GM12878 (cell line): ENCODE results near the gene TAMALIN.

Experiments used
- ASH2L ChIP-seq: fragments of 300-600, 200-600 bp; sonication (generic); IDR thresholded peaks from 2 replicates; pipeline ENCODE4 v1.6.1; 2017; ENCODE audit warnings: low read depth, mild to moderate bottlenecking, borderline replicate concordance
- CBFB ChIP-seq: IDR thresholded peaks from 2 replicates; pipeline ENCODE4 v1.6.1; 2016; ENCODE audit warnings: antibody characterized with exemption, low read depth
- CHD2 ChIP-seq: IDR thresholded peaks from 2 replicates; pipeline ENCODE4 v1.6.1; 2011; ENCODE audit warnings: low read depth, low read length, improper control_type of control experiment, borderline replicate concordance
- ESRRA ChIP-seq: IDR thresholded peaks from 2 replicates; pipeline ENCODE4 v1.6.1; 2012; ENCODE audit warnings: mild to moderate bottlenecking, low read length, improper control_type of control experiment
- EZH2 ChIP-seq: IDR thresholded peaks from 2 replicates; pipeline ENCODE4 v1.6.1; 2012; ENCODE audit warnings: low read depth, mild to moderate bottlenecking, control low read depth, inconsistent platforms, low read length, borderline replicate concordance; ENCODE audit not compliant: control insufficient read depth
- MXI1 ChIP-seq: fragments of 150-350 bp; IDR thresholded peaks from 2 replicates; pipeline ENCODE4 v1.6.1; 2011; ENCODE audit warnings: low read depth, mild to moderate bottlenecking, inconsistent platforms, low read length, improper control_type of control experiment
- NBN ChIP-seq: fragments of 450-650 bp; IDR thresholded peaks from 2 replicates; pipeline ENCODE4 v1.6.1; 2016
- POLR2AphosphoS5 ChIP-seq: IDR thresholded peaks from 2 replicates; pipeline ENCODE4 v1.6.1; 2011; ENCODE audit warnings: mild to moderate bottlenecking, low read length, inconsistent platforms
- RFX5 ChIP-seq: IDR thresholded peaks from 2 replicates; pipeline ENCODE4 v1.6.1; 2011; ENCODE audit warnings: low read depth, low read length, improper control_type of control experiment
- ZNF217 ChIP-seq: fragments of 450-650 bp; IDR thresholded peaks from 2 replicates; pipeline ENCODE4 v1.6.1; 2017; ENCODE audit warnings: antibody characterized with exemption, mild to moderate bottlenecking
- TF ChIP-seq, protein P1 (sequence below), 3 experiments: IDR thresholded peaks in 2 of 3; conservative IDR thresholded peaks in 1 of 3; 2 replicates each; pipeline ENCODE4 v1.5.1; 2011; ENCODE audit warnings: low read depth in 3 of 3, low read length in 3 of 3, mild to moderate bottlenecking in 3 of 3, control low read depth in 2 of 3, moderate library complexity in 2 of 3, inconsistent platforms in 1 of 3, mixed read lengths in 1 of 3; ENCODE audit not compliant: control insufficient read depth in 2 of 3, insufficient read depth in 1 of 3; ENCODE audit errors: extremely low read depth in 1 of 3
- TF ChIP-seq, protein P2 (sequence below): fragments of 450-650 bp; IDR thresholded peaks from 2 replicates; pipeline ENCODE4 v1.6.1; 2017; ENCODE audit warnings: antibody characterized with exemption, mild to moderate bottlenecking, moderate library complexity

DNA sequence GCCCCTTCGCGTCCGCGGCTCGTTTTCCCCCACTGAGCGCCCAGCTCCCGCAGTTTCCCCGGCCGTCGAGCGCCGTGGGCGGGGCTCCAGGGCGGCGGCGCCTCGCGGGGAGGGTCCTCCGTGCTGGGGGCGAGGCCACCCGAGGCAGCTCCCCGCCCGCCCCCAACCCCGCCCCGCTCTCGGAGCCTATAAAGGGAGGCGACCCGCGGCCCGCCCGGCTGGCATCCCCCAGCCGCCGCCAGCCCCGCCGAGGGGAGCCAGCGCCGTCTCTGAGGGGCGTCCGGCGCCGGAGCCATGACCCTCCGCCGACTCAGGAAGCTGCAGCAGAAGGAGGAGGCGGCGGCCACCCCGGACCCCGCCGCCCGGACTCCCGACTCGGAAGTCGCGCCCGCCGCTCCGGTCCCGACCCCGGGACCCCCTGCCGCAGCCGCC is at the start of gene TAMALIN:
- TF ChIP-seq EZH2, result no peak
- TF ChIP-seq POLR2AphosphoS5, result peak; percentile 62; the same call in 1 of the 2 replicates
- no peak for TF ChIP-seq CHD2
- TF ChIP-seq ASH2L, result no peak
- TF ChIP-seq CBFB, result no peak
- TF ChIP-seq, protein P1, sequence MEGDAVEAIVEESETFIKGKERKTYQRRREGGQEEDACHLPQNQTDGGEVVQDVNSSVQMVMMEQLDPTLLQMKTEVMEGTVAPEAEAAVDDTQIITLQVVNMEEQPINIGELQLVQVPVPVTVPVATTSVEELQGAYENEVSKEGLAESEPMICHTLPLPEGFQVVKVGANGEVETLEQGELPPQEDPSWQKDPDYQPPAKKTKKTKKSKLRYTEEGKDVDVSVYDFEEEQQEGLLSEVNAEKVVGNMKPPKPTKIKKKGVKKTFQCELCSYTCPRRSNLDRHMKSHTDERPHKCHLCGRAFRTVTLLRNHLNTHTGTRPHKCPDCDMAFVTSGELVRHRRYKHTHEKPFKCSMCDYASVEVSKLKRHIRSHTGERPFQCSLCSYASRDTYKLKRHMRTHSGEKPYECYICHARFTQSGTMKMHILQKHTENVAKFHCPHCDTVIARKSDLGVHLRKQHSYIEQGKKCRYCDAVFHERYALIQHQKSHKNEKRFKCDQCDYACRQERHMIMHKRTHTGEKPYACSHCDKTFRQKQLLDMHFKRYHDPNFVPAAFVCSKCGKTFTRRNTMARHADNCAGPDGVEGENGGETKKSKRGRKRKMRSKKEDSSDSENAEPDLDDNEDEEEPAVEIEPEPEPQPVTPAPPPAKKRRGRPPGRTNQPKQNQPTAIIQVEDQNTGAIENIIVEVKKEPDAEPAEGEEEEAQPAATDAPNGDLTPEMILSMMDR (IDR thresholded peaks at IDR 0.05 in 2 of 3, conservative IDR thresholded peaks at IDR 0.05 in 1 of 3; ENCODE audit: control insufficient read depth in 2 of 3, extremely low read depth in 1 of 3, insufficient read depth in 1 of 3, low read depth in 3 of 3, low read length in 3 of 3), result no peak
- no peak for TF ChIP-seq MXI1
- TF ChIP-seq NBN, result no peak
- TF ChIP-seq RFX5, result no peak
- TF ChIP-seq ZNF217, result no peak
- no peak for TF ChIP-seq ESRRA
- TF ChIP-seq, protein P2, sequence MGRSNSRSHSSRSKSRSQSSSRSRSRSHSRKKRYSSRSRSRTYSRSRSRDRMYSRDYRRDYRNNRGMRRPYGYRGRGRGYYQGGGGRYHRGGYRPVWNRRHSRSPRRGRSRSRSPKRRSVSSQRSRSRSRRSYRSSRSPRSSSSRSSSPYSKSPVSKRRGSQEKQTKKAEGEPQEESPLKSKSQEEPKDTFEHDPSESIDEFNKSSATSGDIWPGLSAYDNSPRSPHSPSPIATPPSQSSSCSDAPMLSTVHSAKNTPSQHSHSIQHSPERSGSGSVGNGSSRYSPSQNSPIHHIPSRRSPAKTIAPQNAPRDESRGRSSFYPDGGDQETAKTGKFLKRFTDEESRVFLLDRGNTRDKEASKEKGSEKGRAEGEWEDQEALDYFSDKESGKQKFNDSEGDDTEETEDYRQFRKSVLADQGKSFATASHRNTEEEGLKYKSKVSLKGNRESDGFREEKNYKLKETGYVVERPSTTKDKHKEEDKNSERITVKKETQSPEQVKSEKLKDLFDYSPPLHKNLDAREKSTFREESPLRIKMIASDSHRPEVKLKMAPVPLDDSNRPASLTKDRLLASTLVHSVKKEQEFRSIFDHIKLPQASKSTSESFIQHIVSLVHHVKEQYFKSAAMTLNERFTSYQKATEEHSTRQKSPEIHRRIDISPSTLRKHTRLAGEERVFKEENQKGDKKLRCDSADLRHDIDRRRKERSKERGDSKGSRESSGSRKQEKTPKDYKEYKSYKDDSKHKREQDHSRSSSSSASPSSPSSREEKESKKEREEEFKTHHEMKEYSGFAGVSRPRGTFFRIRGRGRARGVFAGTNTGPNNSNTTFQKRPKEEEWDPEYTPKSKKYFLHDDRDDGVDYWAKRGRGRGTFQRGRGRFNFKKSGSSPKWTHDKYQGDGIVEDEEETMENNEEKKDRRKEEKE, result no peak
